ENCODE measurements around the gene GCA.
A peak's percentile ranks its signal among the peaks of the same experiment; 100 is the strongest.

The GCA gene

DNA sequence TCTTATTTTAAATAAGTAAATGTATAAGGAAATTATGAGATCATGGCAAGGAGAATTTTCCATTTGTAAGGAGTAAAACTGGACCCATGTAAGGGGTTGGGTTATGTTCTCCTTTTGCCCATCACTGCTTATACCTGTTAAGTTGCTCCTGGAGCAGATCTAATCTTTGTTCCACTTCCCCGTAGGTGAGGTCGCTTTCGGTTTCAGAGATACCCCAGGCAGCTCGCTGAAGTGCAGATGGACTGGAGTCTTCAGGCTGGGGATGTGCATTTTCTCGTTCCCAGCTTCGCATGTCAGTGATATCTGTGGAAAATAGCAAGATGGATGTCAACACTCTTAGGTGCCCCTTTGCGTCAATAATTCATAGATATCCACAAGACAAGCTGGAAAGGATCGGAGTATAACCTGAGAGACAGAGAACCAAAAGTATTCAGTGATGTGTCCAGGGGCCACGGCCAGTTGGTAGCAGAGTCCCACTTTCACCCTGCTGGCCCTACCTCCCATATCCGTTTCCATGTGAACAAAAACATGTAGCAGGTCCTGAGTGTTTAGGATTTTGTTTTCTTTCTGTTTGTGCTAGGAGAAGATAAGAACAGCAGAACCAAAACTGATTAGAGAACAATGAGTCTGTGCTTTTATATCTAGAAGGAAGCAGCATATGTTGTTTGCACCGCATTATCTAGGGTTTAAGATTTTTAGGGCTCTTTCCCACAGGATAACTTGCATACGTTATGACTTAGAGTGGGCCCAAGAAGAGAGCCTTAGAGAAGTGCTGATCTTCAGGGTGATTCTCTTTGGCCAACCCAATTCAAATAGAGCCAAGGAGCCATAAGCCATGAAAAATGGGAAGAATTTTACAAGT is 36.0 kb downstream of the GCA start:
- DNase-seq (ENCODE audit: insufficient read length) (no peak), FAIRE-seq (peak; percentile 54)
- TF ChIP-seq POLR2A (IDR thresholded peaks at IDR 0.05; ENCODE audit: low read depth, low read length) (no peak), TAF1 (IDR thresholded peaks at IDR 0.05; ENCODE audit: borderline replicate concordance, low read depth, low read length) (no peak), POLR2AphosphoS5 (IDR thresholded peaks at IDR 0.05; ENCODE audit: low read depth, low read length) (no peak)

DNA sequence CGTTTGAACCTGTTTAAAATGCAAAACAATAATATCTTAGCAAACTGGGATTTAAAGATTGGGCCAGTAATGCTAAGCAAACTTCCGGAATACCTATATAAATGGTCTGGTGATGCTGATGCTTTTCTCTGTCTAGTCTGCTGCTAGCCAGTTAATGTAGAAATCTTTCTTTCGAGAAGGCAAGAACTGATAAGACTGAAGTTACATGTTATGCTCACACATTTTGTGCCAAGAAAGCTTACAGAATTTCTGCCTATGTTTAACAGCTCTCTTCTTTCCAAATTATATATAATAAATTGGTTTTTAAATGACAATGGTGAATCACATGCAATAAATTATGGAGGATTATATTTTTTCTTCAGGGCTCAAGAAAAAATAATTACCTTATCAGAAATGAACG is 37.9 kb downstream of the GCA start:
- DNase-seq (ENCODE audit: insufficient read length) (no peak), FAIRE-seq (no peak)
- no peak for TF ChIP-seq POLR2AphosphoS5 (IDR thresholded peaks at IDR 0.05; ENCODE audit: low read depth, low read length)

DNA sequence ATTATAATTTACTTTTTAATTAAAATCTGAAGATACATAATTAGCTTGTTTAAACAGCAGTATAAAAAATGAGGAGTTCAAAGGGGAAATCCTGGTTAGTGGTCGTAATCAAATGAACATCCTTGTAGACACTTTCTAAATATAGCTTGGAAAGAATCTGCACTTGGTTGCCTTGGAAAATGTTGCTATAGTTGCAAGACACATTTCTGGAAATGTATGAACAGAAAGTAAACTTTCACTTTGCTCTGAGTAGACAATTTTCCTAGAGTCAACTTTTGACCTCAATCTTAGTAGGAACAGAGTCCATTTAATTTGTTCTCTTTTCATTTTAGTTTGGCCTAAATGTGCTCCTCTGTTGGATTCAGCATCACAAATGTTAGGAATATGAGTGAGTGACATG is 38.3 kb downstream of the GCA start:
- TF ChIP-seq POLR2AphosphoS5 (IDR thresholded peaks at IDR 0.05; ENCODE audit: low read depth, low read length) (no peak), TAF1 (IDR thresholded peaks at IDR 0.05; ENCODE audit: borderline replicate concordance, low read depth, low read length) (no peak), POLR2A (IDR thresholded peaks at IDR 0.05; ENCODE audit: low read depth, low read length) (no peak)
- DNase-seq (ENCODE audit: insufficient read length) (no peak), FAIRE-seq (no peak)

DNA sequence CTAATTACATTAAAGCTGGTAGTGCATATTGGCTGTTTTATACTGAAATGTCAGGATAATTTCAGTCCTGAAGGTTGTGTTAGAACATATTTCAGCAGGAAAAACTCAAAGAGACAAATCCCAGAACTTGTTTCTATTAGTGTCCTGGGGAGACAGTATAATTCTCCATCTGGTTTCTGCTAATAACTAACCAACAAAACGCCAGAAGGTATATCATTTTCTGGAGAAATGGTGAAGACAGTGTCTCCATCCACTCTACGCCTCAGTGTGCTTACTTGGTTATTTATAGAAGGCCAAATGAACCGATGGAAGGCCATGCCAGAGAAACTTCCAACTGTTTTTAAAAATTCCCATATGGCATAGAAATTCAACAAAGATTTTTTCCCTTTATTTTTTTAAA is 41.6 kb downstream of the GCA start:
- no peak for FAIRE-seq
- TF ChIP-seq TAF1 (IDR thresholded peaks at IDR 0.05; ENCODE audit: borderline replicate concordance, low read depth, low read length) (no peak), POLR2A (IDR thresholded peaks at IDR 0.05; ENCODE audit: low read depth, low read length) (no peak), POLR2AphosphoS5 (IDR thresholded peaks at IDR 0.05; ENCODE audit: low read depth, low read length) (no peak)
- DNase-seq (ENCODE audit: insufficient read length) = no peak

DNA sequence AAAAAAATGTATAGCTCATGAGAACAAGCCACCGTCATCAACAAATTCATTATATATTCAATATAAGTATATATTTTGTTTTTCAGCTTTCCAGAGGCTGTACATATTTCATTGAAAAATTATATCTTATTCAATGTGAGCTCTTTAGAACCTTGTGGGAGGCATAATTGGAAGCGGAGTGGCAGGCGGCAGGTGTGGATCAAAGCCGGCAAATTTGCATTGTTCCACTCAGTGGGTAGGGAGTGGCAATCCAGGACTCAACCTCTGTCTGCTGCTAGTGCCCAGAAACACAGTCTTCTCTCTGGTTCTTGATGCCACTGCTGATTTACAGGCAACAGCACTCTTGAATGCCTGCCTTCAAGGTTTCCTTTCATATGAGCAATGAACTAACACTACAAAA is 46.9 kb downstream of the GCA start:
- TF ChIP-seq TAF1 (IDR thresholded peaks at IDR 0.05; ENCODE audit: borderline replicate concordance, low read depth, low read length) (no peak), POLR2A (IDR thresholded peaks at IDR 0.05; ENCODE audit: low read depth, low read length) (no peak)
- FAIRE-seq = no peak

DNA sequence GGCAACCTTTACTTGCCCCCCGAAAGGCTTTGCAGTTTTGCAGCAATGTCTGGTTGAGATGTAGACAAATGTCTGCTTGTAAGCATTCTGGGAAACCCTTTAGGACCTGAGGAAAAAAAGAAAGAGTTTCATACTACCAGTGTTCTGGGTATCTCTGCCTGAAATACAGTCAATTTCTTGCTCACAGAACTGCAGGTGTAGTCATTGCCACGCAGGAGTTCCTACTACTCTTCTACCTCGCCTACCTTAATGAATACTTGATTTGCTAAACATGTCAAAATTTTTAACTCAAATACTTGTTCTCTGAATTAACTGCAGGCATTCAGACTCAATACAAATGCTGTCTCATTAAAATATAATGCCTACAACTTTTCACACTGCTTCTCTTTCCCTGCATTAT is 56.4 kb downstream of the GCA start:
- DNase-seq (ENCODE audit: insufficient read length) (no peak), FAIRE-seq (no peak)
- no peak for TF ChIP-seq TAF1 (IDR thresholded peaks at IDR 0.05; ENCODE audit: borderline replicate concordance, low read depth, low read length)
- TF ChIP-seq POLR2AphosphoS5 (IDR thresholded peaks at IDR 0.05; ENCODE audit: low read depth, low read length) = no peak
- no peak for TF ChIP-seq POLR2A (IDR thresholded peaks at IDR 0.05; ENCODE audit: low read depth, low read length)

More for the DNA sequence above, 46.9 kb downstream of the GCA start:
- DNase-seq (ENCODE audit: insufficient read length) = no peak

DNA sequence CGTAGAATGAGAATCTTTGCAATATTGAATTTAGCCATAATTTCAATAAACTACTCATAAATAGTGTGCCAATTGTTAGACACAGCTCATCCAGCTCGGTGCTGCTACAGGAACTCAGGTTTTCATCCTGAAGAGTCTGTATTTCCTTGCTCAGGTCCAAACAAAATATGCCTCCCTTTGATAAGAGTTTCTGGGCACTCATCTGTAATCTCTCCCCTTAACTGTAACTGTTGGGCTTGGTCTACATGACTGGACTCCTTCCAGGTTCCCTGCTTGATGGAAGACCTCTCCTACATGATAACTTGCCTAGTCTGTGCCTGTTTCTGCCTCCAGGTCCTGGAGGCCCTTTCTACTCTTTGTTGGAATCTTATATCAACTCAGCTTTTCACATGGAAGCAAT is 57.9 kb downstream of the GCA start:
- FAIRE-seq (no peak), DNase-seq (ENCODE audit: insufficient read length) (no peak)
- TF ChIP-seq POLR2A (IDR thresholded peaks at IDR 0.05; ENCODE audit: low read depth, low read length) (no peak), TAF1 (IDR thresholded peaks at IDR 0.05; ENCODE audit: borderline replicate concordance, low read depth, low read length) (no peak), POLR2AphosphoS5 (IDR thresholded peaks at IDR 0.05; ENCODE audit: low read depth, low read length) (no peak)

DNA sequence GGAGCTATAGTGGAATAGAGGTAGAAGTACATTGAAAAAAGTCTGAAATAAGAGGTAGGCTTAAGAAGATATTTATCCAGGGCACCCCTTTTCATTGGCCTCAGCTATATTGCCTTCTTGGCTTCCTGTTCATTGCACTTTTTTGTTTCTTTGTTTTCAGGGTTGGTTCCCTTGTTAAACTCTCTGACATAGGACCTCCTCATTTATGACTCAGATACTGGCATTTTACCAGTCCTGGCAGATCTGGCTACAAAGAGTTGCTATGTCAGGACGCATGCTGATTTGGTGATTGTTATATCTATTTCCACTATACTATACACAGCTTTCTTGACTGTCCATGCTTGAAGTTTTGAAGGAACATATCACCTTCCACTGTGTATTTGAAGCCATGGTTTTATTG is 60.0 kb downstream of the GCA start:
- DNase-seq (ENCODE audit: insufficient read length) (no peak), FAIRE-seq (no peak)
- TF ChIP-seq POLR2AphosphoS5 (IDR thresholded peaks at IDR 0.05; ENCODE audit: low read depth, low read length) (no peak), TAF1 (IDR thresholded peaks at IDR 0.05; ENCODE audit: borderline replicate concordance, low read depth, low read length) (no peak), POLR2A (IDR thresholded peaks at IDR 0.05; ENCODE audit: low read depth, low read length) (no peak)

Data from GM12892 (cell line).